GM18951 (cell line): ENCODE data around the gene FERMT3.

Source experiments
- POLR2A ChIP-seq: IDR thresholded peaks from 4 replicates; pipeline ENCODE4 v1.6.1; 2011; ENCODE audit warnings: mild to moderate bottlenecking; ENCODE audit not compliant: insufficient read length, insufficient read depth; ENCODE audit errors: extremely low read depth
- in situ Hi-C: fragments of 300-500 bp; cut with MboI; formaldehyde crosslinking; loops from one replicate; pipeline ENCODE4 v1.12.0; 2022; ENCODE audit warnings: low sequenced_read_pairs, mixed read lengths, inconsistent platforms; ENCODE audit not compliant: unreplicated experiment

The FERMT3 gene

DNA sequence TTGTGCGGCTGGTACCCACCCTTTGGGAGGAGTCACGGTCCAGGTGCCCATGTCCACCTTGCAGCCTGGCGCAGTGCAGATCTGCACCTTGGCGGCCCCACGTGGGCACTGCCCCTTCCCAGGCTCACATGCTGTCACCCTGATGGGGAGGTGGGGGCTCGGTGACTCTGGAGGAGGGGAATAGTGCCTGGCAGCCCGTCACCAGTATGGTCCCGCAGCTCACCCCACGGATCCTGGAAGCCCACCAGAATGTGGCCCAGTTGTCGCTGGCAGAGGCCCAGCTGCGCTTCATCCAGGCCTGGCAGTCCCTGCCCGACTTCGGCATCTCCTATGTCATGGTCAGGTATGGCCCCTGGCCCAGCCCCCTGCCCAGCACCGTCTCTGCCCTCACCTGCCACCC, 14.3 kb downstream of the FERMT3 start:
- in situ Hi-C loops = no loop called here
- peak; percentile 12 for TF ChIP-seq POLR2A

DNA sequence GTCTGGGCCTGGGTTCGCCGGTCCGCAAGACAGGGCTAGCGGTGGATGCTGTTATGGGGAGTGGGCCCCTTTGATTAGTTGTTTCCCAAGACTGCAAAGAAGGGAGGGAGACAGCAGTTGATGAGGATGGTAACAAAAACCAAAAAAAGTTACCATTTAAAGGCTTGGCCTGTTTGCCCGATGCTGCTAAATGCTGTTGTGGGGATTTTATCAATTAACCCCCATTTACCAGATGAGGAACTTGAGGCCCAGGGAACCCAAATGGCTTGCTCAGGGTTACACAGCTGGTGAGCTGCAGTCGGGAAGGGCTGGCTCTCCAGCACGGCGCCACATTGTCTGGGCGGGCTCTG, 16.1 kb downstream of the FERMT3 start:
- TF ChIP-seq POLR2A = no peak
- in situ Hi-C loops = no loop called here

DNA sequence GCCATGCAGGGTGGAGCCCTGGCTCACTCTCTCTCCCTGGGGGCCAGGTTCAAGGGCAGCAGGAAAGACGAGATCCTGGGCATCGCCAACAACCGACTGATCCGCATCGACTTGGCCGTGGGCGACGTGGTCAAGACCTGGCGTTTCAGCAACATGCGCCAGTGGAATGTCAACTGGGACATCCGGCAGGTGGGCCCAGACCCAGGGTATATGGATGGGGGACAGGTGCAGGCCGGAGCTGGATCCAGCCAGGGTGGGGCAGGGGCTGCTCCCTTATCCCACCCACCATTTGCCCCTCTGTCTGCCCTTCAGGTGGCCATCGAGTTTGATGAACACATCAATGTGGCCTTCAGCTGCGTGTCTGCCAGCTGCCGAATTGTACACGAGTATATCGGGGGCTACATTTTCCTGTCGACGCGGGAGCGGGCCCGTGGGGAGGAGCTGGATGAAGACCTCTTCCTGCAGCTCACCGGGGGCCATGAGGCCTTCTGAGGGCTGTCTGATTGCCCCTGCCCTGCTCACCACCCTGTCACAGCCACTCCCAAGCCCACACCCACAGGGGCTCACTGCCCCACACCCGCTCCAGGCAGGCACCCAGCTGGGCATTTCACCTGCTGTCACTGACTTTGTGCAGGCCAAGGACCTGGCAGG, 16.6 kb downstream of the FERMT3 start:
- in situ Hi-C loops = no loop called here
- peak; percentile 42 for TF ChIP-seq POLR2A

DNA sequence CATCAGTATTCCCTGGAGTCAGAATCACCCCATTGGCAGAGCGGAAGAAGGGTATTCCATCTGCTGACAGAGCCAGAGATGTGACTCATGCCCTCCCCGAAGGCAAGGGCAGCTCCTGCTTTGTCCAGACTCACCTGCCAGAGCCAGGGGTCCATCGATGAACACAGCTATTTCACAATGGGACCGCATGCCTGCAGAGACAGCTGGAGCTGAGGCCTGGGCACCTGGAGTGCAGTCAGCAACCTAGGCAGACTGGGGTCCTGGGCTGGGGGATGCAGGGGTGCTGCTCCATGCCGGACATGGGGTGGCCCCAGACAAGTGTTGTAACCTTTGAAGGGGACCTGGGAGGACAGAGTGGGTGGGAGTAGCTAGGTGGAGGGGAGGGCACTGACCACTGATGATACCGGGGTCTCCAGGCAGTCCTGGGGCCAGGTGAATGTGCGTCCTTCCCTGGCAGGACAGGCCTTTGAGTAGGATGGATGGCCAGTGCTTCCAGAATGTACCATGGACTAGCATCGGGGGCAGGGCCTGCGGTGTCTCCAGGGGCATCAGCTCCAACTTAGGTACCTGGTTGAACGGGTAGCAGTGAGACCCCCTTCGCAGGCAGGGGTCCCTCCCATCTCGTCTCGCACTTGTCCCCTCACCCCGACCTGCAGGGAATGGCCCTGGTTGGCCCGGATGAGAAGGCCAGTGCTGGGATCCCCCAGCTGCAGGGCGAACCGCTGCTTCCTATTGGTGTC, 17.8 kb downstream of the FERMT3 start:
- TF ChIP-seq POLR2A = peak; percentile 41
- in situ Hi-C loops = no loop called here

DNA sequence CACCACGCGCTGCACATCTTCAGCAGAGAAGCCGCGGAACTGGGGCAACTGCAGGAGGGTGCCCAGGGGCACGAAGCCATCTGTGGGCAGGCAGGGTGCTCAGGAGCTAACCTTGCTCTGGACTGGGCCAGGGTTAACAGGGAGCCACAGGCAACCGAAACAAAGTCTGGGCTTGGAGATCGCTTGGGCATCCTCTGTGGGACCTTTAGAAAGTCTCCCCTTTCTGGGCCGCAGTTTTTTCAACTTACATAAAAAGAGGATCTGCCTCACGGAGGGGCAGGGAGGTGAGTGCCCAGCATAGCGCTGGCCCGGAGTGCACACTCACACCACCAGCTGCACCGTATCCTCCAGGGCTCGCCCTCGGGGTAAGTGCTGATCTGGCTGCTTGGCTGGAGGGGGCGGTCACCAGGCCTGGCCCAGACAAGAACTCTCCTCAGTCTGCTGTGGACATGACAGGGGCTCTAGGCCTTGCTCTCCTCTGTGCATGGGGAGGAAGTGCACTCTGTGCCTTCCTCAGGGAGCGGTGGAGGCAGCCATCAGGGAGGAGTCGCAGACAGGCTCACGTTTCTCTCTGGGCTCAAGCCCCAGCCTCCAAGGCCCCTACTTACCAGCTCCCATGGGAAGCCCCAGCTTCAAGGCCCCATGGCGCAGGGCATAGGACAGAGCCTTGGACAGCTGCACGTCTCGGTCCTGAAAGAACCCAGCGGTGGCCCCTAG, 18.5 kb downstream of the FERMT3 start:
- TF ChIP-seq POLR2A = peak; percentile 20

DNA sequence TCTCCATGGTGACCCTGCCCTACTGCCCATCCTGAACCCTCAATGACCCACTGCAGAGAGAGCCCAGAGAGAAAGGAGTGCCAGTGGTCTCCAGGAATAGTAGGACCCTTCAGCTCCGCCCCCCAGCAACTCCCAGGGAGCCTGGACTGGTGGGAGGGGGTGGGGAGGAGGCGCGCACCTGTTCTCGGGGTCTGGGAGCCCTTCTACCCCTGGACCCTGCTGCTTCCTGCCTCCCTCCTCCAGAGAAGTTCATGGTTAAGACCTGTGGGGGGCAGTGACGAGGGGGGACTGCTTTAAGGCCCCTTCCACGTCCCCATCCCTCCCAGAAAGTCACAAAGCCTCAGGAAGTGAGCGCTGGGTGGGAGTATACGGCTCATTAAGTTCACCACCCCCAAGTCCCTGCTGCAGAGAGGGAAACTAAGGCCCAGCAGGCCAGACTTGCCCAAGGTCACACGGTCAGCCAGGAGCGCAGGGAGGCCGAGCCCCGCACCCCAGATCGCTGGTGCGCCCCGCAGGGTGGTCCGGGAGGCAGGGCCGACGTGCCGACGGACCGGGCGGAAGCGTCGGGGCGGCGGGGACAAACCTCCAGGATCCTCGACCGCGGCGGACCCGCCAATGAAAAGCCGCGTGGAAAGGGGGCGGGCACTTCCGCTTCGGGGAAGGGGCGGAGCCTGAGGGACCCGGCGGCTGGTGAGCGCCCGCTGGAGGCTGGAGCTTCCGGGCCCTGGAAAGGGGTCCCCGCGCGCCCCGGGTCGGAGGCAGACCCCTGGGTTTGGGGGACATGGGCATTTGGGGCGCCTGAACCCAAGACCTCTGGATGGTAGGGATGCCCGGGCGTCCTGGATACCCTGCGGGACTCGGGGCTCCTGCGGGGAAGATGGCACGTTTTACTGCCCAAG, 19.3 kb downstream of the FERMT3 start, which contains the start of the genes NUDT22 and TRPT1:
TSS of gene NUDT22 (plus strand) at position 667 of the 899 bp plus-strand sequence. CDS start 379 bp downstream, outside the sequence.
TSS of gene TRPT1 (minus strand) at position 579 of the 899 bp plus-strand sequence. CDS start at position 253, 326 bp downstream.
- in situ Hi-C loops = no loop called here
- peak; percentile 84 for TF ChIP-seq POLR2A

More for the DNA sequence above, 18.5 kb downstream of the FERMT3 start:
- in situ Hi-C loops = no loop called here

DNA sequence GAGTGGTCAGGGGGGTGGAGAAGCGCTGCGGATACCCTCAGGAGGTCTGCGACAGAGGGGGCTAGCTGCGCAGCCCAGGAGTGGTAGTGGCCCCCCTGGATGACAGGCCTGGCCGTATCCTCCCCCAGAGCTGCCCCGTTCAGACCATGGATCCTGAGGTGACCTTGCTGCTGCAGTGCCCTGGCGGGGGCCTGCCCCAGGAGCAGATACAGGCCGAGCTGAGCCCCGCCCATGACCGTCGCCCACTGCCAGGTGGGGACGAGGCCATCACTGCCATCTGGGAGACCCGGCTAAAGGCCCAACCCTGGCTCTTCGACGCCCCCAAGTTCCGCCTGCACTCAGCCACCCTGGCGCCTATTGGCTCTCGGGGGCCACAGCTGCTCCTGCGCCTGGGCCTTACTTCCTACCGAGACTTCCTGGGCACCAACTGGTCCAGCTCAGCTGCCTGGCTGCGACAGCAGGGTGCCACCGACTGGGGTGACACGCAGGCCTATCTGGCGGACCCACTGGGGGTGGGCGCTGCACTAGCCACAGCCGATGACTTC, 20.1 kb downstream of the FERMT3 start:
- in situ Hi-C loops = no loop called here
- peak; percentile 25 for TF ChIP-seq POLR2A

DNA sequence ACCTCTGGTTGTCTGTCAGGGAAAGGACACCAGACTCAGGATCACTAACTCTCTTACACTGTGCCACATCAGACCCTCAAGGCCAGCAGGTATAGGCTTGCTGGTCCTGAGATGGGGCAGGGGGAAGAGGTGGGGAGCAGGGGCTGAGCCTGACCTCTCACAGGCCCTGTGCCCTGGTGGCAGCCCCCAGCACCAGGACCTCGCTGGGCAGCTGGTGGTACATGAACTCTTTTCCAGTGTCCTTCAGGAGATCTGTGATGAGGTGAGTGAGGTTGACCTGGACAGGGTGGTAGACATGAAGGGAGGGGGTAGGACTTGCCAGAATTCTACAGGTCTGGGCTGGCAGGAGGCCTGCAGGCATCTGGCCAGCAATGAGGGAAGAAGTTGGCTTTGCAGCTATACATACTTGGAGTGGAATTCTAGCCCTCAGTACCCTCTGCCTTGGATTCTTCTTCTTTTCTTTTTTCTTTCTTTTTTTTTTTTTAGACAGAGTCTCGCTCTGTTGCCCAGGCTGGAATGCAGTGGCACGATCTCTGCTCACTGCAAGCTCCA, 21.0 kb downstream of the FERMT3 start:
- in situ Hi-C loops = no loop called here
- TF ChIP-seq POLR2A = no peak

DNA sequence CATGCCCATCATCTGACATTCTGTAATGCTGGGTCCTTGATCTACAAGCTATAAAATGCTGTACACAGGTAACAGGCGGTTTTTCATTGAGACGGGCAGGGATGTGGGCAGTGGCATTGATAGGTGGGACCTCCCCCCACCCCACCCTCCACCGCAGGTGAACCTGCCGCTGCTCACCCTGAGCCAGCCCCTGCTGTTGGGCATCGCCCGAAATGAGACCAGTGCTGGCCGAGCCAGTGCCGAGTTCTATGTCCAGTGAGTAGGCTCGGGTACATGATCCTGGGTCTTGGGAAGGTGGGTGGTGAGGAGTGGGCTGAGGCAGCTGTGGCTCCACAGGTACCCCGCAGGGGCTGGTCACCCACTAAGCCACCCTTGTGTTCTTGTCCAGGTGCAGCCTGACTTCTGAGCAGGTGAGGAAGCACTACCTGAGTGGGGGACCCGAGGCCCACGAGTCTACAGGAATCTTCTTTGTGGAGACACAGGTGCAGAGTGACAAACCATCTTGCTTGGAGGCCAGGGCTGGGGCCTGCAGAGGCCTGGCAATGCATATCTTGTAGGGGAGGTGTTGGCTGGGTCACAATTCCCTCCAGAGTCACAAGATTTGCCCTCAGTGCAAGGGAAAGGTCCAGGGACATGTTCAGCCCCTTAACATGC, 22.7 kb downstream of the FERMT3 start:
- TF ChIP-seq POLR2A = no peak
- in situ Hi-C loops = no loop called here

DNA sequence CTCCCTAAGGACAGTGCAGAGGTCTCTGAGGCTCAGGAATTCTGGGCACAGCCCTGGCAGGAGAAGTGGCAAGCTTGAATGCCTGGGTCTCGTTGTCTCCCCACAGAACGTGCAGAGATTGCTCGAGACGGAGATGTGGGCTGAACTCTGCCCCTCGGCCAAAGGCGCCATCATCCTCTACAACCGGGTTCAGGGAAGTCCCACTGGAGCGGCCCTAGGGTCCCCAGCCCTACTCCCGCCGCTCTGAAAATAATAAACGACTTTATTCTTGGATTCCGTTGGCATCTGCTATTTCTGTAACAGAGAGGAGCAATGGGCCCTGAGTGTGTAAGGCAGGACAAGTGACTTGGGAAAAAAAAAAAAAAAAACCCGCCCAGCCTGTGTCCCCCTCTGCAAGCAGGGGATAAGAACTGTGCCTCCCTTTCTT, 23.2 kb downstream of the FERMT3 start:
- TF ChIP-seq POLR2A = no peak
- in situ Hi-C loops = no loop called here

DNA sequence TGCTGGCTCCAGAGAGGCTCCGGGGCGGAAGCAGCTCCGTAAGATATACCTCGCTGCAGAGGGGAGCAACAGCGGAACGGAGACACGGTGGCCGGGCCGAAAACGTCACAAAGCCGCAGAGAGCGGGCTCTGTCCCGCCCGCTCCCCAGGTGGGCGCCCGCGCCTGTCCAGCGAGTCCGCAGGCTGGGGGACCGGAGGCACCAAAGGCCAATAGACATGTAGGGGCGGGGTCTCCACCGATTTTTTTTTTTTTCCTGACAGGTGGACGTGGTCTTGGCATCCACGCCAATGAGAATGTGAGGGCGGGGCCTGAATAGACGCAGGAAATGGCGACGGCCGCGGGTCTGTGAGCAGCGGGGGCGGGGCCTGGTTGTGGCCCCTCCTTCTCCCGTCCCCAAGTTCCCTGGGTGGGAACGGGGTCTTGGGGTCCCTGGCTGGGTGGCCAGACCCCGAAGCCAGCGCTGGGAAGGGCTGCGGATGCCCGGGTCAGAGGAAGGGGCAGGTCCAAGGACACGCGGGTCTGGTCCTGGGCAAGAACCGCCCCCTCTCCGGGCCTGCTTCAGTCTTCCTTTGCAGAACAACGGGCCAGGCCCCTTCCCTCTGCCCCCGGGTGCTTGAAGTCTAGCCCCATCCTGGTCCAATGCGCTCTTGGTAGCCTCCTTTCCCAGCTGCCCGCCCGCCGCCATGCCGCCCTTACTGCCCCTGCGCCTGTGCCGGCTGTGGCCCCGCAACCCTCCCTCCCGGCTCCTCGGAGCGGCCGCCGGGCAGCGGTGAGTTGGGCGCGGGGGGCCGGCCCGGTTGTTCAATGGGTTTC, 23.9 kb downstream of the FERMT3 start, which contains the start of gene DNAJC4:
TSS of gene DNAJC4 (plus strand) at position 378 of the 814 bp plus-strand sequence. CDS start at position 685, 307 bp downstream.
- in situ Hi-C loops = no loop called here

More for the DNA sequence above, 23.9 kb downstream of the FERMT3 start, which contains the start of gene DNAJC4:
- TF ChIP-seq POLR2A = peak; percentile 75
